ENCODE measurements around the gene CADPS2. TPM values are rescaled to one million over a fixed set of nuclear protein-coding genes. Genes with fewer than 3 reads are reported as not detected.
A peak's percentile ranks its signal among the peaks of the same experiment; 100 is the strongest.

CADPS2 gene
- total RNA-seq, 1 experiment from 2014 or later, result 12.2 TPM

DNA sequence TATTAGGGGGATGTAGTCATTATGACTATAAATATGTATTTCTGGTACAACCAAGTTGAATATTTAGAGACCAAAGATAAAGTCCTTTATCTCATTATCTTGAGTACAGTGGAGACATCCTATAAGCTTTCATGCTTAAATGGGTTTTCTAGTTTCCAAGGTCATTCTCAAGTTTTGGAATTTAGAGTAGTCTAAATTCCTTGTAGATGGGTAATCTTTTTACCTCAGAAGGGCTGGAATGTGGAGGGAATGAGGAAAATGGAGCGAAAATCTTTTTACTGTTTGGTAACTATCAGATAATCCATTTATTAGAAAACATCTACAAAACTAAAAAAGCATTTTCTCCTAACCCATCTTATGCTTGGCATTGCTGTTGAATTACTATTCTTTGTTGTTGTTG, 368.7 kb downstream of the CADPS2 start:
- Mint-ChIP-seq H3K27ac (0 out of 2 replicates have a peak overlapping the region, but pooled peaks have one; percentile 36), H3K4me3 (no peak overlapping the region), H3K27me3 (ENCODE audit: low read depth) (no peaks in the 10 kb centered on the region), H3K9me3 (peaks cover under 1% of the 10 kb centered on the region), H3K36me3 (no peaks in the 10 kb centered on the region), H3K4me1 (peaks cover 77% of the 10 kb centered on the region)
- ATAC-seq (no peak), DNase-seq (ENCODE audit: low spot score) (no peak)
- TF ChIP-seq, protein P1, sequence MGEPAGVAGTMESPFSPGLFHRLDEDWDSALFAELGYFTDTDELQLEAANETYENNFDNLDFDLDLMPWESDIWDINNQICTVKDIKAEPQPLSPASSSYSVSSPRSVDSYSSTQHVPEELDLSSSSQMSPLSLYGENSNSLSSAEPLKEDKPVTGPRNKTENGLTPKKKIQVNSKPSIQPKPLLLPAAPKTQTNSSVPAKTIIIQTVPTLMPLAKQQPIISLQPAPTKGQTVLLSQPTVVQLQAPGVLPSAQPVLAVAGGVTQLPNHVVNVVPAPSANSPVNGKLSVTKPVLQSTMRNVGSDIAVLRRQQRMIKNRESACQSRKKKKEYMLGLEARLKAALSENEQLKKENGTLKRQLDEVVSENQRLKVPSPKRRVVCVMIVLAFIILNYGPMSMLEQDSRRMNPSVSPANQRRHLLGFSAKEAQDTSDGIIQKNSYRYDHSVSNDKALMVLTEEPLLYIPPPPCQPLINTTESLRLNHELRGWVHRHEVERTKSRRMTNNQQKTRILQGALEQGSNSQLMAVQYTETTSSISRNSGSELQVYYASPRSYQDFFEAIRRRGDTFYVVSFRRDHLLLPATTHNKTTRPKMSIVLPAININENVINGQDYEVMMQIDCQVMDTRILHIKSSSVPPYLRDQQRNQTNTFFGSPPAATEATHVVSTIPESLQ (CRISPR knock-in tag; IDR thresholded peaks at IDR 0.05), result no peak
- ChIA-PET POLR2A (no interaction called here), CTCF (no interaction called here)

DNA sequence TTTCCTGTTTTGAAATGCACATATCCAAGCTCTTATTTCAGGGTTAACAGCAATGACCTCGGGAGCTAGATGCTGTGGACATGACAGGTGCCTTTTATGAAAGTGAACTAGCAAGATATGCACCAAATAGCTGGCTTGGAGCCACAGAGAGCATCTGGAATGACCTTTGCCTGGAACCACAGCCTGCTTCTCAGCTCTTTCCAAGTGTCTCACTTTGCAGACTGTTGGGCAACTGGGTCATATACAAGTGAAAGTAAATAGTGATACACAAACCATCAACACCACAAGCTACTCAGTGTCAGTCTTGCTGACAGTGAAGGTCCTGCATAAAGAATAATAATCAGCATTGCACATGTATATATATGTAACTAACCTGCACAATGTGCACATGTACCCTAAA, 370.9 kb downstream of the CADPS2 start:
- DNase-seq (ENCODE audit: low spot score), result no peak
- no peaks in the 10 kb centered on the region for H3K36me3 Mint-ChIP-seq
- ChIA-PET POLR2A (no interaction called here), CTCF (interaction anchor here (0.6 to 1.1 kb wide), 4 partner anchors 62 to 297 kb away, joined by 3 read pairs; no protein-coding TSS in a partner anchor)
- no peak for ATAC-seq
- no peaks in the 10 kb centered on the region for H3K9me3 Mint-ChIP-seq
- no peak overlapping the region for H3K4me3 Mint-ChIP-seq
- H3K27me3 Mint-ChIP-seq (ENCODE audit: low read depth), result no peaks in the 10 kb centered on the region
- peak overlapping the region; percentile 57; the same call in 1 of the 2 replicates for H3K27ac Mint-ChIP-seq
- TF ChIP-seq ZNF138 (CRISPR knock-in tag; conservative IDR thresholded peaks at IDR 0.05) (no peak), MXD4 (CRISPR knock-in tag; IDR thresholded peaks at IDR 0.05; ENCODE audit: borderline replicate concordance) (no peak), ZNF121 (CRISPR knock-in tag; IDR thresholded peaks at IDR 0.05) (no peak), TEAD4 (CRISPR knock-in tag; IDR thresholded peaks at IDR 0.05) (no peak), NR1H2 (CRISPR knock-in tag; IDR thresholded peaks at IDR 0.05) (no peak), ESRRA (CRISPR knock-in tag; IDR thresholded peaks at IDR 0.05; ENCODE audit: borderline replicate concordance) (no peak), HMGA2 (CRISPR knock-in tag; IDR thresholded peaks at IDR 0.05) (no peak), NR2C2 (CRISPR knock-in tag; IDR thresholded peaks at IDR 0.05) (no peak), EMX1 (CRISPR knock-in tag; IDR thresholded peaks at IDR 0.05) (no peak), FOXJ3 (CRISPR knock-in tag; IDR thresholded peaks at IDR 0.05; ENCODE audit: borderline replicate concordance) (no peak), FOXK1 (CRISPR knock-in tag; IDR thresholded peaks at IDR 0.05) (no peak), GRHL2 (CRISPR knock-in tag; IDR thresholded peaks at IDR 0.05; ENCODE audit: insufficient replicate concordance, severe bottlenecking) (no peak), CBFB (CRISPR knock-in tag; IDR thresholded peaks at IDR 0.05; ENCODE audit: low read depth) (no peak), TP53 (CRISPR knock-in tag; IDR thresholded peaks at IDR 0.05) (no peak), NFYB (CRISPR knock-in tag; conservative IDR thresholded peaks at IDR 0.05; ENCODE audit: low read depth) (no peak)
- TF ChIP-seq, protein P2, sequence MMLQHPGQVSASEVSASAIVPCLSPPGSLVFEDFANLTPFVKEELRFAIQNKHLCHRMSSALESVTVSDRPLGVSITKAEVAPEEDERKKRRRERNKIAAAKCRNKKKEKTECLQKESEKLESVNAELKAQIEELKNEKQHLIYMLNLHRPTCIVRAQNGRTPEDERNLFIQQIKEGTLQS (CRISPR knock-in tag; conservative IDR thresholded peaks at IDR 0.05), result no peak
- TF ChIP-seq, protein P3, sequence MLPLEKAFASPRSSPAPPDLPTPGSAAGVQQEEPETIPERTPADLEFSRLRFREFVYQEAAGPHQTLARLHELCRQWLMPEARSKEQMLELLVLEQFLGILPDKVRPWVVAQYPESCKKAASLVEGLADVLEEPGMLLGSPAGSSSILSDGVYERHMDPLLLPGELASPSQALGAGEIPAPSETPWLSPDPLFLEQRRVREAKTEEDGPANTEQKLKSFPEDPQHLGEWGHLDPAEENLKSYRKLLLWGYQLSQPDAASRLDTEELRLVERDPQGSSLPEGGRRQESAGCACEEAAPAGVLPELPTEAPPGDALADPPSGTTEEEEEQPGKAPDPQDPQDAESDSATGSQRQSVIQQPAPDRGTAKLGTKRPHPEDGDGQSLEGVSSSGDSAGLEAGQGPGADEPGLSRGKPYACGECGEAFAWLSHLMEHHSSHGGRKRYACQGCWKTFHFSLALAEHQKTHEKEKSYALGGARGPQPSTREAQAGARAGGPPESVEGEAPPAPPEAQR (CRISPR knock-in tag; IDR thresholded peaks at IDR 0.05), result no peak
- TF ChIP-seq, protein P4, sequence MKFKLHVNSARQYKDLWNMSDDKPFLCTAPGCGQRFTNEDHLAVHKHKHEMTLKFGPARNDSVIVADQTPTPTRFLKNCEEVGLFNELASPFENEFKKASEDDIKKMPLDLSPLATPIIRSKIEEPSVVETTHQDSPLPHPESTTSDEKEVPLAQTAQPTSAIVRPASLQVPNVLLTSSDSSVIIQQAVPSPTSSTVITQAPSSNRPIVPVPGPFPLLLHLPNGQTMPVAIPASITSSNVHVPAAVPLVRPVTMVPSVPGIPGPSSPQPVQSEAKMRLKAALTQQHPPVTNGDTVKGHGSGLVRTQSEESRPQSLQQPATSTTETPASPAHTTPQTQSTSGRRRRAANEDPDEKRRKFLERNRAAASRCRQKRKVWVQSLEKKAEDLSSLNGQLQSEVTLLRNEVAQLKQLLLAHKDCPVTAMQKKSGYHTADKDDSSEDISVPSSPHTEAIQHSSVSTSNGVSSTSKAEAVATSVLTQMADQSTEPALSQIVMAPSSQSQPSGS (CRISPR knock-in tag; IDR thresholded peaks at IDR 0.05; ENCODE audit: borderline replicate concordance, low read depth), result no peak
- peaks cover 70% of the 10 kb centered on the region for H3K4me1 Mint-ChIP-seq

DNA sequence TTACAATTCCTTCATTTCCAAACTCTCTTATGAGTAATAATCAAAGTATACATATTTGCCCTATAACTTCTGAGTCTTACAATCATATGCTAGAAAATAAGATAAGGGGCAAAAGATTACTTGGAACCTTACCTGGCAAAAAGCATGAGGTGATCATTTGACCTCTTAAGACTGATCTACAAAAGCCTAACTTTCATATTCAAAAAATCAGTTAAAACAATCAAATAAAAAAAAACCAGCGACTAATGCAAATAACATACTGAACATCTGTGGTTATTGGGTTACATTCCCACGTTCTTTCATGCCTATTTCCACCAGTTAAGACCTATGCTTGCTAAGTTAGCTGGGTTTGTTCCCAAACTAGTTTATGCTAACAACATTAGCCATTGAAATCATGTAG, 375.0 kb downstream of the CADPS2 start:
- H3K4me3 Mint-ChIP-seq, result no peak overlapping the region
- ChIA-PET CTCF (no interaction called here), POLR2A (no interaction called here)
- peaks cover 37% of the 10 kb centered on the region for H3K4me1 Mint-ChIP-seq
- TF ChIP-seq JAZF1 (CRISPR knock-in tag; IDR thresholded peaks at IDR 0.05) (no peak), NR3C1 (CRISPR knock-in tag; conservative IDR thresholded peaks at IDR 0.05; ENCODE audit: low read depth) (no peak), ZNF138 (CRISPR knock-in tag; conservative IDR thresholded peaks at IDR 0.05) (no peak), OVOL2 (CRISPR knock-in tag; IDR thresholded peaks at IDR 0.05; ENCODE audit: borderline replicate concordance) (no peak)
- ATAC-seq (no peak), DNase-seq (ENCODE audit: low spot score) (no peak)
- H3K9me3 Mint-ChIP-seq, result no peaks in the 10 kb centered on the region
- H3K36me3 Mint-ChIP-seq, result no peaks in the 10 kb centered on the region
- no peak overlapping the region for H3K27ac Mint-ChIP-seq
- H3K27me3 Mint-ChIP-seq (ENCODE audit: low read depth), result no peaks in the 10 kb centered on the region

Measured in WTC11 (cell line).